Breast epithelium (tissue), 4 donors: ENCODE results near the gene GLCE. TPM values are rescaled to one million over a fixed set of nuclear protein-coding genes. Genes with fewer than 3 reads are reported as not detected.

Experiments
- DNase-seq, 2 donors: peaks; one replicate each; pipeline ENCODE4 v3.0.0-alpha.2; 2019; ENCODE audit warnings: low spot score in 2 of 2
- H3K27ac ChIP-seq, 2 donors: fragments of 200-600 bp; sonication (generic) in 1 of 2; one replicate each; pipeline ENCODE4 v1.5.1; 2016 to 2019; ENCODE audit warnings: mild to moderate bottlenecking in 1 of 2
- H3K27me3 ChIP-seq, 2 donors: fragments of 200-600 bp; sonication (generic) in 1 of 2; one replicate each; pipeline versions ENCODE4 v1.5.1 to v1.6.0; 2017 to 2019; ENCODE audit warnings: control low read depth in 1 of 2, mild to moderate bottlenecking in 1 of 2
- H3K36me3 ChIP-seq: fragments of 200-600 bp; one replicate; pipeline ENCODE4 v1.5.1; 2019
- H3K4me1 ChIP-seq, 2 donors: fragments of 200-600 bp; sonication (generic); one replicate each; pipeline ENCODE4 v1.5.1; 2016 to 2019; ENCODE audit warnings: control low read depth in 1 of 2
- H3K4me3 ChIP-seq, 3 donors: fragments of 200-600 bp; sonication (generic); 1 replicate in 2 of 3; 2 replicates in 1 of 3; pipeline ENCODE4 v1.5.1; 2016 to 2019; ENCODE audit warnings: mild to moderate bottlenecking in 3 of 3, moderate library complexity in 2 of 3
- H3K9me3 ChIP-seq, 2 donors: fragments of 200-600 bp; sonication (generic) in 1 of 2; one replicate each; pipeline ENCODE4 v1.5.1; 2016 to 2019; ENCODE audit warnings: control low read depth in 1 of 2
- CTCF ChIP-seq, 3 donors: fragments of 450-650 bp; IDR thresholded peaks; one replicate each; pipeline ENCODE4 v1.5.1; 2016 to 2017; ENCODE audit warnings: antibody characterized with exemption in 3 of 3, mild to moderate bottlenecking in 3 of 3, moderate library complexity in 3 of 3
- POLR2A ChIP-seq: fragments of 450-650 bp; IDR thresholded peaks from one replicate; pipeline ENCODE4 v1.6.1; 2016; ENCODE audit warnings: antibody characterized with exemption, mild to moderate bottlenecking, moderate library complexity
- POLR2AphosphoS5 ChIP-seq, 3 donors: sonication (generic); formaldehyde crosslinking; IDR thresholded peaks; one replicate each; pipeline ENCODE4 v1.6.1; 2017; ENCODE audit warnings: antibody characterized with exemption in 3 of 3
- intact Hi-C: fragments of 100-400 bp; cut with DNase I; formaldehyde crosslinking; loops from one replicate; pipeline ENCODE4 v1.15.1; 2023; ENCODE audit warnings: low total_unique reads
- total RNA-seq, 3 donors: library from RNA; depleted of rRNA; stranded (reverse); fragments of >200 nt; gene quantifications; one replicate each; pipeline ENCODE4 v1.1.0, GENCODE V29; 2016

The GLCE gene
- total RNA-seq, 3 donors from 2014 or later: 15.0 to 52.2 (median 28.8) TPM

- DNase-seq: peak in 1 of 2 donors; percentile 51
- H3K36me3 ChIP-seq: no peaks in the 10 kb centered on the region
- no peak overlapping the region for H3K4me3 ChIP-seq
- no peaks in the 10 kb centered on the region for H3K9me3 ChIP-seq
- H3K27me3 ChIP-seq: no peaks in the 10 kb centered on the region
- peaks cover 0 to 9% of the 10 kb centered on the region in 2 donors for H3K4me1 ChIP-seq
- peak overlapping the region; percentile 55 for H3K27ac ChIP-seq
- intact Hi-C loops: no loop called here
- no peak for TF ChIP-seq POLR2AphosphoS5 (IDR thresholded peaks at IDR 0.05)
- TF ChIP-seq POLR2A: no peak
- TF ChIP-seq CTCF (IDR thresholded peaks at IDR 0.05): no peak
These were observed 42.3 kb upstream of the GLCE start for GRCh38 chr15:69118089-69118488.

- no peaks in the 10 kb centered on the region for H3K36me3 ChIP-seq
- intact Hi-C loops: no loop called here
- H3K4me3 ChIP-seq: no peak overlapping the region
- H3K27ac ChIP-seq: no peak overlapping the region
- H3K4me1 ChIP-seq: peaks cover 0 to 9% of the 10 kb centered on the region in 2 donors
- DNase-seq: no peak
- TF ChIP-seq POLR2AphosphoS5 (IDR thresholded peaks at IDR 0.05): no peak
- TF ChIP-seq CTCF (IDR thresholded peaks at IDR 0.05): no peak
- TF ChIP-seq POLR2A: no peak
- no peaks in the 10 kb centered on the region for H3K9me3 ChIP-seq
- no peaks in the 10 kb centered on the region for H3K27me3 ChIP-seq
These were observed 41.4 kb upstream of the GLCE start for GRCh38 chr15:69119001-69119400.

- no peak overlapping the region for H3K4me3 ChIP-seq
- no peak overlapping the region for H3K27ac ChIP-seq
- H3K9me3 ChIP-seq: no peaks in the 10 kb centered on the region
- H3K4me1 ChIP-seq: peaks cover 0 to 9% of the 10 kb centered on the region in 2 donors
- no peaks in the 10 kb centered on the region for H3K36me3 ChIP-seq
- intact Hi-C loops: no loop called here
- DNase-seq: no peak
- no peaks in the 10 kb centered on the region for H3K27me3 ChIP-seq
- no peak for TF ChIP-seq CTCF (IDR thresholded peaks at IDR 0.05)
- TF ChIP-seq POLR2A: no peak
- no peak for TF ChIP-seq POLR2AphosphoS5 (IDR thresholded peaks at IDR 0.05)
These were observed 40.6 kb upstream of the GLCE start for GRCh38 chr15:69119683-69120395.

GRCh38 chr15:69120732-69121131 is 39.7 kb upstream of the GLCE start:
- Histone ChIP-seq H3K36me3 (no peaks in the 10 kb centered on the region), H3K27ac (no peak overlapping the region), H3K4me3 (no peak overlapping the region), H3K4me1 (peaks cover 0 to 9% of the 10 kb centered on the region in 2 donors), H3K9me3 (no peaks in the 10 kb centered on the region), H3K27me3 (no peaks in the 10 kb centered on the region)
- intact Hi-C loops: no loop called here
- no peak for DNase-seq
- no peak for TF ChIP-seq POLR2AphosphoS5 (IDR thresholded peaks at IDR 0.05)

- Histone ChIP-seq H3K9me3 (no peaks in the 10 kb centered on the region), H3K27me3 (no peaks in the 10 kb centered on the region), H3K4me3 (no peak overlapping the region), H3K36me3 (no peaks in the 10 kb centered on the region), H3K27ac (no peak overlapping the region), H3K4me1 (peaks cover 0 to 9% of the 10 kb centered on the region in 2 donors)
- no peak for DNase-seq
- intact Hi-C loops: no loop called here
- TF ChIP-seq POLR2AphosphoS5 (IDR thresholded peaks at IDR 0.05): no peak
- no peak for TF ChIP-seq POLR2A
- no peak for TF ChIP-seq CTCF (IDR thresholded peaks at IDR 0.05)
These were observed 39.1 kb upstream of the GLCE start for GRCh38 chr15:69121198-69121828.
